ENCODE data around the gene NECTIN1. TPM values are rescaled to one million over a fixed set of nuclear protein-coding genes. Genes with fewer than 3 reads are reported as not detected.
A peak's percentile ranks its signal among the peaks of the same experiment; 100 is the strongest.

The NECTIN1 gene
- total RNA-seq, 2 donors from 2014 or later = 29.3 to 45.3 TPM

GRCh38 chr11:119774172-119774763, 45.3 kb upstream of the NECTIN1 start:
- Histone ChIP-seq H3K4me3 (ENCODE audit: low read length) (no peak overlapping the region), H3K36me3 (ENCODE audit: control insufficient read depth, insufficient read depth, low read length) (no peaks in the 10 kb centered on the region), H3K27ac (ENCODE audit: low read depth, low read length) (no peak overlapping the region), H3K9me3 (ENCODE audit: control insufficient read depth, low read length) (no peaks in the 10 kb centered on the region), H3K4me1 (ENCODE audit: control insufficient read depth, insufficient read depth, low read length) (no peaks in the 10 kb centered on the region), H3K9ac (ENCODE audit: extremely low read depth, low read length, poor library complexity, severe bottlenecking) (no peak overlapping the region), H3K27me3 (ENCODE audit: control insufficient read depth, insufficient read depth, low read length, poor library complexity, severe bottlenecking) (peaks cover 9% of the 10 kb centered on the region)
- 89 to 100% methylated on average over 1 of the region's 1 CpG for WGBS, 2 experiments (ENCODE audit: insufficient coverage in 1 of 2, insufficient read length in 1 of 2)
- H3K36me3 Mint-ChIP-seq (ENCODE audit: low read depth) = no peaks in the 10 kb centered on the region
- H3K27ac Mint-ChIP-seq = no peak overlapping the region
- H3K27me3 Mint-ChIP-seq (ENCODE audit: insufficient read depth) = peaks cover 45% of the 10 kb centered on the region
- TF ChIP-seq CTCF (conservative IDR thresholded peaks at IDR 0.05) = peak; percentile 35
- no peaks in the 10 kb centered on the region for H3K9me3 Mint-ChIP-seq
- H3K4me1 Mint-ChIP-seq = no peaks in the 10 kb centered on the region
- peak; percentile 88 for DNase-seq
- no peak overlapping the region for H3K4me3 Mint-ChIP-seq

- Histone ChIP-seq H3K9ac (ENCODE audit: extremely low read depth, low read length, poor library complexity, severe bottlenecking) (no peak overlapping the region), H3K4me1 (ENCODE audit: control insufficient read depth, insufficient read depth, low read length) (no peaks in the 10 kb centered on the region), H3K27me3 (ENCODE audit: control insufficient read depth, insufficient read depth, low read length, poor library complexity, severe bottlenecking) (peaks cover 12% of the 10 kb centered on the region), H3K36me3 (ENCODE audit: control insufficient read depth, insufficient read depth, low read length) (no peaks in the 10 kb centered on the region), H3K9me3 (ENCODE audit: control insufficient read depth, low read length) (no peaks in the 10 kb centered on the region), H3K27ac (ENCODE audit: low read depth, low read length) (no peak overlapping the region), H3K4me3 (ENCODE audit: low read length) (no peak overlapping the region)
- peaks cover 43% of the 10 kb centered on the region for H3K27me3 Mint-ChIP-seq (ENCODE audit: insufficient read depth)
- WGBS, 2 experiments (ENCODE audit: insufficient coverage in 1 of 2, insufficient read length in 1 of 2) = 84 to 93% methylated on average over 3 to 8 of the region's 8 CpGs
- no peaks in the 10 kb centered on the region for H3K9me3 Mint-ChIP-seq
- no peaks in the 10 kb centered on the region for H3K4me1 Mint-ChIP-seq
- no peak for DNase-seq
- H3K27ac Mint-ChIP-seq = no peak overlapping the region
- H3K4me3 Mint-ChIP-seq = no peak overlapping the region
- TF ChIP-seq CTCF (conservative IDR thresholded peaks at IDR 0.05) = no peak
- H3K36me3 Mint-ChIP-seq (ENCODE audit: low read depth) = no peaks in the 10 kb centered on the region
Measured at GRCh38 chr11:119772641-119773415, 43.8 kb upstream of the NECTIN1 start.

GRCh38 chr11:119772076-119772475, 43.1 kb upstream of the NECTIN1 start:
- no peaks in the 10 kb centered on the region for H3K9me3 ChIP-seq (ENCODE audit: control insufficient read depth, low read length)
- no peak for TF ChIP-seq CTCF (conservative IDR thresholded peaks at IDR 0.05)
- no peak overlapping the region for H3K4me3 ChIP-seq (ENCODE audit: low read length)
- Mint-ChIP-seq H3K36me3 (ENCODE audit: low read depth) (no peaks in the 10 kb centered on the region), H3K27me3 (ENCODE audit: insufficient read depth) (peaks cover 41% of the 10 kb centered on the region), H3K9me3 (no peaks in the 10 kb centered on the region), H3K27ac (no peak overlapping the region), H3K4me1 (no peaks in the 10 kb centered on the region), H3K4me3 (no peak overlapping the region)
- no peaks in the 10 kb centered on the region for H3K4me1 ChIP-seq (ENCODE audit: control insufficient read depth, insufficient read depth, low read length)
- H3K27ac ChIP-seq (ENCODE audit: low read depth, low read length) = no peak overlapping the region
- no peak overlapping the region for H3K9ac ChIP-seq (ENCODE audit: extremely low read depth, low read length, poor library complexity, severe bottlenecking)
- H3K36me3 ChIP-seq (ENCODE audit: control insufficient read depth, insufficient read depth, low read length) = no peaks in the 10 kb centered on the region
- no peak for DNase-seq
- H3K27me3 ChIP-seq (ENCODE audit: control insufficient read depth, insufficient read depth, low read length, poor library complexity, severe bottlenecking) = peaks cover 12% of the 10 kb centered on the region

All from endodermal cell (in vitro differentiated cells).